ENCODE results near the gene TBC1D9B. TPM values are rescaled to one million over a fixed set of nuclear protein-coding genes. Genes with fewer than 3 reads are reported as not detected.

The TBC1D9B gene
- total RNA-seq, 4 donors from 2014 or later, result 50.7 to 78.5 (median 62.4) TPM

DNA sequence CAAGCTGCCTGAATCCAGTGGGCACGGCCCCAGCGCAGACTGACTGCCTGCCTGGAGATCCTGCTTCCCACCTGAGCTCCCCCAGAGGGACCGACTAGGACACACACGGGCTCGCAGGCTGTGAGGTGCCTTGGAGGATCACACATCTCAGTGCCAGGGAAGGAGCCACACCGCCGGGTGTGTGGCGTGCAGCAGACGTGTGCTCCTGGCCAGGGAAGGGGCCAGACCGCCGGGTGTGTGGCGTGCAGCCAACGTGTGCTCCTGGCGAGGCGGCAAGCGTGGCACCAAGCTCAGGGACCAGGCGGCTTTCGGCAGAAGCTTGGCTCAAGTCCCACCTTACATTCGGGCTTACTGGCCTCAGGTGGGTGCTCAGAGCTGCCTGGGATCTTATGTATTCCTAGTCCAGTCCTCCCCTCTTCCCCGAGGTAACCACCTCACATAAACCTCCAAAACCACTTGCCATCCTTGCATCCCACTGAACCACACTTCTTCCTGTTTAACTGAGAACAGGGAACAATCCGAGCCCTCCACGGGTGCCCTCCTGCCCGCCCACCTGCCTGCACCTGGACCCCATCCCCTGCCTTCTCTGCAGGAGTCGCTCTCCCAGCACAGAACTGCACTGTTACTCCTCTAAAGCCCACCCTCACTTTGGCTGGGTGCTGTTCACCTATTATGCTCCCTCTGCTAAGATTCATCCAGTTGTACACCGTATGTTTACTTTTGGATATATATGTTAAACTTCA is 26.7 kb downstream of the TBC1D9B start:
- intact Hi-C loops (cut with DNase I), result no loop called here
- Histone ChIP-seq H3K27me3 (no peaks in the 10 kb centered on the region), H3K4me1 (peaks cover 0 to 12% (median 0%) of the 10 kb centered on the region in 3 donors), H3K36me3 (peaks cover 6 to 94% (median 30%) of the 10 kb centered on the region in 3 donors), H3K9me3 (peaks cover 6 to 24% (median 17%) of the 10 kb centered on the region in 3 donors), H3K4me3 (no peak overlapping the region), H3K27ac (no peak overlapping the region)
- WGBS, 2 donors, result 85 to 93% methylated on average over 11 to 17 of the region's 25 CpGs
- DNase-seq, result no peak
- no peak for TF ChIP-seq CTCF (IDR thresholded peaks at IDR 0.05)
- TF ChIP-seq POLR2A (IDR thresholded peaks at IDR 0.05), result no peak

DNA sequence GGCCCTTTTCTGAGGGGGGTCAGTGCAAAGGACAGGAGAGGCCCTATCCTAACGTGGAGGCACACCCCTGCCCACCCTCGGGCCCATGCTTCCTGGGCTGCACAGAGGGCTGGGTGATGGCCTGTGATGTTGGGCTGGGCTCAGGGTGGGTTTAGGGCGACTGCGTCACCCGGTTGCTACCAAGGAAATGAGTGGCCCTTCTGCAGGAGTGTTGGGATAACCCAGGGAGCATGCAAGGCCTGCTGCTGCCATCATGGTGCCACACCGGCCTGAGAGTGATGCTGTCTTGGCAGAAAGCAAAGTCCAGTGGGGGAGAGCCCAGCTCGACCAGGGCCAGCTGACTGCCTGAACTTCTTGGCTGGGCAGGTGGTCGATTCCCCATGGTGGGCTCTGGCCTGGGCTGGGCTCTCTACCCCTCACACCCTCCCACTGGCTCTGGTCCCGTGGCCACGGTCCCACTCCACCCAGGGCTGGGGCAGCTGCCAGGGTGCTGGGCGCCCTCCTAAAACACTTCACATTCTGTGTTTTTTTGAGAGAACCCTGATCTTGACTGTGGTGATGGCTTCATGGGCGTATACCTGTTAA is 27.5 kb downstream of the TBC1D9B start:
- peaks cover 13 to 94% (median 36%) of the 10 kb centered on the region in 3 donors for H3K36me3 ChIP-seq
- H3K4me1 ChIP-seq, result peaks cover 0 to 11% (median 0%) of the 10 kb centered on the region in 3 donors
- no peak overlapping the region for H3K4me3 ChIP-seq
- TF ChIP-seq CTCF (IDR thresholded peaks at IDR 0.05) (no peak), POLR2A (IDR thresholded peaks at IDR 0.05) (no peak)
- no peak for DNase-seq
- no peaks in the 10 kb centered on the region for H3K27me3 ChIP-seq
- 88% methylated on average over 7 of the region's 12 CpGs; no CpG with 5 or more reads in 1 of the 2 donors for WGBS, 2 donors
- peaks cover 6 to 24% (median 17%) of the 10 kb centered on the region in 3 donors for H3K9me3 ChIP-seq
- H3K27ac ChIP-seq, result no peak overlapping the region
- intact Hi-C loops (cut with DNase I), result no loop called here

GRCh38 chr5:179879690-179880010 is 28.0 kb downstream of the TBC1D9B start:
- Histone ChIP-seq H3K27ac (no peak overlapping the region), H3K36me3 (peaks cover 18 to 94% (median 40%) of the 10 kb centered on the region in 3 donors), H3K9me3 (peaks cover 6 to 24% (median 17%) of the 10 kb centered on the region in 3 donors), H3K4me1 (peaks cover 0 to 6% (median 0%) of the 10 kb centered on the region in 3 donors), H3K4me3 (no peak overlapping the region), H3K27me3 (no peaks in the 10 kb centered on the region)
- TF ChIP-seq CTCF (IDR thresholded peaks at IDR 0.05) (no peak), POLR2A (IDR thresholded peaks at IDR 0.05) (no peak)
- DNase-seq, result no peak
- WGBS, 2 donors, result 93% methylated on average over 3 of the region's 13 CpGs; no CpG with 5 or more reads in 1 of the 2 donors
- intact Hi-C loops (cut with DNase I), result no loop called here

DNA sequence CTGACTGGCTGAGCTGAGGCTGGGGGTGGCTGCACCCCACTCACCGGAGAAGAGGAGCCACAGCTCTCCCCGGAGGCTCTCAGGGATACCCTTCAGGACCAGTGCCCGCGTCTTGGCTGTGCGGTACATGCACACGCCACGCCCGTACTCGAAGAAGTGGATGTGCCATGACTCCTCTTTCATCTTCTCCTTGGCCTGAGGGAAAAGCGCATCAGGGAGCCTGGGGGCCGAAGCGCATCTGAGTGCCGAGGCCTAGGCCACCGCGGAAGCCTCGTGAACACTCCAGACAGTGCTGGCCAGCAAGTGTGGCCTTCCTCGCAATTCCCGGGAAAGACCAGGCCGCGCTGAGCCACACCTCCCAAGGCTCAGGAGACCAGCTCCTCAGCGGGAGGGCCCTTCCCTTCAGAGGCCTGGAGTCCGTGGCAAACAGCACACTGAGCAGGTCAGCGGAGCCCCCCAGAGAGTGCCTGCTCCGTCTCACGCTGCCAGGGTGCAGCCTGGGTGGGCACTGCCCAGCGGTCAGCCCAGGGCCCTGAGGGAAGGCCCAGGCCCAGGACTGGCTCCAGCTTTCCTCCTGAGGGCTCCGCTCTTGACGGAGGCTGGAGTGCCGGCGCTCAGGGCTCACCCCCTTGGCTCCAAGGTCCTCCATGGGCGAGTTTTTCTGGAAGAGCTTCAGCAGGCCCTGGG is 28.6 kb downstream of the TBC1D9B start:
- peaks cover 6 to 20% (median 17%) of the 10 kb centered on the region in 3 donors for H3K9me3 ChIP-seq
- no peaks in the 10 kb centered on the region for H3K27me3 ChIP-seq
- WGBS, 2 donors, result no CpG with 5 or more reads among the region's 31 CpGs
- intact Hi-C loops (cut with DNase I), result no loop called here
- TF ChIP-seq CTCF (IDR thresholded peaks at IDR 0.05) (no peak), POLR2A (IDR thresholded peaks at IDR 0.05) (no peak)
- peaks cover 0 to under 1% (median 0%) of the 10 kb centered on the region in 3 donors for H3K4me1 ChIP-seq
- H3K36me3 ChIP-seq, result peaks cover 23 to 94% (median 40%) of the 10 kb centered on the region in 3 donors
- no peak overlapping the region for H3K27ac ChIP-seq
- DNase-seq, result no peak
- no peak overlapping the region for H3K4me3 ChIP-seq
